Gastrocnemius medialis (tissue), 4 donors: Measurements from ENCODE around the gene SLCO4A1.

Experiments used
- CTCF ChIP-seq, 5 experiments: fragments of 450-650 bp in 3 of 5; fragments of 200-600 bp in 2 of 5; sonication (generic) in 2 of 5; IDR thresholded peaks in 4 of 5; conservative IDR thresholded peaks in 1 of 5; 1 replicate in 4 of 5; 2 replicates in 1 of 5; pipeline ENCODE4 v1.5.1; 2016 to 2019; ENCODE audit warnings: antibody characterized with exemption in 5 of 5, mild to moderate bottlenecking in 3 of 5, moderate library complexity in 3 of 5
- POLR2A ChIP-seq, 2 donors: fragments of 450-650 bp; IDR thresholded peaks; one replicate each; pipeline ENCODE4 v1.6.1; 2017; ENCODE audit warnings: antibody characterized with exemption in 2 of 2, mild to moderate bottlenecking in 2 of 2, moderate library complexity in 2 of 2

GRCh38 chr20:62676976-62677375, 34.7 kb downstream of the SLCO4A1 start:
- TF ChIP-seq CTCF (IDR thresholded peaks at IDR 0.05 in 4 of 5, conservative IDR thresholded peaks at IDR 0.05 in 1 of 5), result no peak
- no peak for TF ChIP-seq POLR2A (IDR thresholded peaks at IDR 0.05)
